ENCODE results near the gene LAMC1.
"Not testable (repeated sequence)": the region's sequence is repeated elsewhere in the genome, so short reads cannot be mapped to it uniquely, and the experiment has no call there.

Gene LAMC1

DNA sequence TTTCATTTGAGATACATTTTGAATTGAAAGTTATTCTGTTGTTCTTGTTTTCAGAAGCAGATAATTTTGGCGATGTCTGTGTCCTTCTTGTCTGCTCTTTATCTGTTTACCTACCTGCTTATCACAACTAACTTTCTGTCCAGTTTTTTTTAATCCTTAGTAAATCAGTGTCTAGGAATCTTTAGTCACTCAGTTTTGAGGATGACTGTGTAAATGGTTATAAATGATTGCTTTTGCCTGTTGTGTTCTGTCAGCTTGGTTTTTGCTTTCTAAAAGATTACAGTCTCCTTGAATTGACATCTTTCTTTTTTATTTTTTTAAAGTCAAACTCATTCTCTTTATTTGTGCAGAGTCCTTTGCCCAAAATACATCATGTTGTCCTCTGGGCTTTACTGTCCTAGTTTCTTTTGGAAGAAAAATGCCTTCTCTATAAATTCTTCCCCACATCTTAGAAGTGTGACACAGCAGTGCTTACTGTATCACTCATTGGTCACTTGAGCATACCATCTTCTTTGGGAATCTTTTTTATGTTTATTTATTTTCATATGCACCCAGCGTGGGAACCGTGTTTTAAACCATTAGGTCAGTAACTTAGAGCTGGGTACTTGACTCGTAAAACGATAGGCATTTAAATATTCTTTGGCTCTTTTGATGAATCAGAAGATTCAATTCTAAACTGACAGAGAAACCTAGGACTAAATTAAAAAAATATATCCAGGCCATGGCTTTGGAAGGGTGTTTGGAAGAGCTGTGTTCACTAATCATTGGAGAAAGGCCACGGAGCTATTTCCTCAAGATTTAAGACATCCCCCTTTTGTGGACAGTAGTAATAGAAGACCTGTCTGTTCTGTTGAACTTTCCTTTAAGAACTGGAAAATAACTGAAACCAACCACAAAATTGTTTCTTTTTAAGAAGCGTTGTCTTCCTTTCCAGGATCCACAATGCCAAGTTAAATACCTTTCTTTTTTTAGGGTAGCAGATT is 20.9 kb downstream of the LAMC1 start:
- no peak for DNase-seq

DNA sequence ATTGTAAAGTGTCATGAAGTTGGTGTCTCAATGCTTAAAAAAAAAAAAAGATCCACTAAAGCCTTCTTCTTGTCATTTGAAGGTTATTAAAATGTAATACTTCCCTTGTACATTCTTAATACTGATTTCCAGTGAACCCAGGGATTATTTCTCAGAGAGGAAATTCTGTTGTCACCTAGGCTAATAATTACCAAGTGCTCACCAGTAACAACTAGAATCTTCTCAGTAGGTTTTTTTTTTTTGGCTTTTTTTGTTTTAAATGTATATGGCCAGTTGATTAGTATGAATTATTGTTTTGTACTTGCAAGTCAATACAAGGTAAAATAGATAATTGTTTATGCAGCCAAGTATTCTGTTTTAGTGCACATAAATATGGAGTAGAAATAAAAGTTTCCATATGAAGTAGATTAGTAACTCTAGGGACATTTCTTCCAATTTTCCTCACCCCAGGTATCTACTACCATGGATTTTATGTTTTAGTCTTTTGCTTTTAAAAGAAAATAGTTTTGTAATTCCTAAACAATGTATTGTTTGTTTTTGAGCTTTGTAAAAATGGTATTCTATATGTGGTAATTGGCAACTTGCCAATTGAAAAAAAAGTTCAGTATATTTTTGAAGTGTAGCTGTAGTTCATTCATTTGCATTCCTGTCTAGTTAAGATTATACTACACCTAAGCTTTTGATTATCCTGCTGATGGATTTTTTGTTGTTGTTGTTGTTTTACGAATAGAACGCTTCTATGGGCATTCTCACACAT is 21.9 kb downstream of the LAMC1 start:
- no peak for DNase-seq

DNA sequence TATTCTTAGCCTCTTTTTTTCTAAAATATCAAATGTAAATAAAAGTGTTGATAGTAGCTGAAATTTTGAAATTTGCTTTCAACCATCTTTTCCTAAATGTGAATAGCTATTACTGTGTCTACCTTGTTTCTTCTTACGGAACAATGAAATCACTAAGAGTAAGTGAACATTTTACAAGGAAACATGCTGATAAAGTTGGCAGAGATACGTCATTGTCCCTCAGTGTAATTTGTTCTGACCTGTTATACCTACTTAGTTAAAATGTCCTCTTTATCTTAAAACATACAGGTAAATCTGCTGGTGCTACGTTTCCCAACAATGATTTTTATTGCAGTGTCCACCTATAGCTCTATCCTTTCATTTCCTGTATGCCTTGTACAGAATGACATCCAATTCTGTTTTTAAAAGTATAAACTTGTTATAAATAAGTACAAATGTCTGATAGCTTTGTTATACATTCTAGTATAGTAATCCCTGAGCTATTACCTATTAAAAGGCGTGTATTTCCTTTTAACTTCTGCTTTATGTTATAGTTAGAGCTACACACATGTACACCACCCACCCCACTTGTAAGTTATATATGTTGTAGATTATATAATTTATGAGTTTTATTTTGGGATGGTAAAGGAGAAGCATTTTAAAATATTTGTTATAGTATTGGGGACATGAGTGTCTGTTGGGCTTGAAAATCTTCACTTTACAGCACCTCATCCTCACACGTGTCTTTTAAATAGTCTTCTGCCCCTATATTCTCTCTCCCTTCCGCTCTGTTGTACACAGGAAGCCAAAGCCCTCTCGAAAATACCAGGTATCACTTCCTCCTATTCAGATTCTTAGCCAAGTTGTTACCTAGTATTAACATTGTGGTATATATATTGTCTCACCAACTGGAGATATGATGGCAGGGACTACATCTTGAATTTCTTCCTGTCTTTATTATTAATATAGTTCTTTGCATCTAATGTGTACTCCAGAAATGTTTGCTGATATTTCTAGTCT is 25.2 kb downstream of the LAMC1 start:
- DNase-seq: no peak

DNA sequence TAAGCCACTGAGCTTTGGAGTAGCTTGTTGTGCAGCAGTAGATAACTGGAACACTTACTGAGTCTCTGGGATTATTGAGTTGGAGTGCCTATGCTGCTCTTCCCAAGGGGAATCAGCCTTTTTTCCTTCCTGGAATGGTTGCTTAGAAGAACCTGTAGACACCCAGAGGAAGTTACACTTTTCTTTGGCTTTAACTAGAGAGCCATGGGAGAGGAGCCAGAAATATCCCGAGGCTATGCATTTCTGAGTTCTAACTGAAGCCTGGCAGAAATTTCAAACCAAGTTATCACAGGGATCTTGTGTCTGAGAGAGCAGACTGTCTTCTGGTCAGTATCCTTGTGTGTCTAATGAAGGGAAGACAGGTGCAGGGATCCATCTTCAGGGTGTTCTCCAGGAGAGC is 28.3 kb downstream of the LAMC1 start:
- DNase-seq: no peak

DNA sequence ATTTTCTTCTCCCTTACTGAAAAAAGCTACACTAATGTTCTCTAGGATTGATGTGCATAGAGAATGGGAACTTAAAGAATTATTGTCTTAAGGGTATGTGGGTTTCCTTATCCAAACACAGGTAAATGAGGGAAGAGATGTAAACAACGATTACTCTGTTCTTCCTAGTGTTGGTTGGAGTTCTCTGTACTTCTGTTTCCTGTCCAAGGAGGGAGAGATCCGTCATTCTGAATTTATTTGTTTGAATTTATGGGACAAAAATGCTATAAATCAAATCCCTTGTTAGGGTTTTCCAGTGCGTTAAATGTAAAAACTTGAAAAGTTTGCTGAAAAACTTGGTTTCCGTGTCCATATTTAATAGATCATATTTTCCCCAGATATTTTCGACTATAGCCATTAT is 29.6 kb downstream of the LAMC1 start:
- DNase-seq: no peak

DNA sequence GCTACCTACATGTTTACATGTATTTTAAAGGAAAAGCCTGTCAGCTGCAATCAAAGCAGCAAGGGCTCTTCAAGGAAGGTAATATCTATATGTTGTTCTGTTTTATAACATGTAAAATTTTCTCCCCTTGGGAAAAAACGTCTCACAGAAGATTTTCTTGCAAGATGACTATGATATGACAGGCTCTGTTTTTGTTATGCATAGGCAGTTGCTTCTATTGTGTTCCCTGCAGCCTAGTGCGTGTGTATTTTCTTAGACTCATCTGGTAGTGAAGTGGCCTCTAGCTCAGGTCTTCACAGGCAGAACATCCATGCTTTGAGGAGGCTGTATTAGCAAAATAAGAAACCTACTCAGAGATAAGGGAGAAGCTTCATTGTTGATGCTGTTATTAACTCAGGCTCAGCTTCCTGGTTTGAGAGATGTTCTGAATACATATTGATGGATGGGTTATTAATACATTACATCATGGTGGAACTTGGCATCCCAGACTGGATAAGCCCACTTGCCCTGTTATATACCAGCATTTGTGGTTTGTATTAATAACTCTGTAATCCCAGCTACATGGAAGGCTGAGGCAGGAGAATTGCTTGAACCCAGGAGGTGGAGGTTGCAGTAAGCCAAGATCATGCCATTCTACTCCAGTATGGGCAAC is 35.8 kb downstream of the LAMC1 start:
- no peak for DNase-seq

DNA sequence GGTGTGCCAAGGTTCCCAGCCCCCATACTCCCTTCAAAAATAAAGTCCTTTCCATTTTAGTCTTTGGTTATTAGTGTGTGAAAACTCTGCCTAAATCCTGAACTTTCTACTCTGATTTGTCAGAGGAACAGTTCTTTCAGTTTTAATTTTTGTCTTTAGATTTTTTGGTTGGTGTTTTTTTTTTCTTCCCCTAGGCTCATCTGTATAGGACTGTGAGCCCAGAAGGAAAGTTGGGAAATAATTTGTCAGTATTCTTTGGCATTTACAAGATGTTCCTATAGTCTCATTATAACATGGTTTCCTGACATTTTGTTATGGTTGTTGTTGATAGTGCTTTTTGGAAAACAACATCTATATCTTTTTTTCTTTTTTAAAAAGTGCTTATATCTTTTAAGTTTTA is 38.0 kb downstream of the LAMC1 start:
- DNase-seq: no peak

GRCh38 chr1:183063349-183063748 is 40.1 kb downstream of the LAMC1 start:
- DNase-seq: no peak

GRCh38 chr1:183065168-183065706 is 42.0 kb downstream of the LAMC1 start:
- DNase-seq: no peak

GRCh38 chr1:183066432-183066831 is 43.2 kb downstream of the LAMC1 start:
- not testable (repeated sequence) for DNase-seq

GRCh38 chr1:183069562-183070216 is 46.5 kb downstream of the LAMC1 start:
- DNase-seq: no peak

GRCh38 chr1:183070234-183070922 is 47.2 kb downstream of the LAMC1 start:
- DNase-seq: no peak

DNA sequence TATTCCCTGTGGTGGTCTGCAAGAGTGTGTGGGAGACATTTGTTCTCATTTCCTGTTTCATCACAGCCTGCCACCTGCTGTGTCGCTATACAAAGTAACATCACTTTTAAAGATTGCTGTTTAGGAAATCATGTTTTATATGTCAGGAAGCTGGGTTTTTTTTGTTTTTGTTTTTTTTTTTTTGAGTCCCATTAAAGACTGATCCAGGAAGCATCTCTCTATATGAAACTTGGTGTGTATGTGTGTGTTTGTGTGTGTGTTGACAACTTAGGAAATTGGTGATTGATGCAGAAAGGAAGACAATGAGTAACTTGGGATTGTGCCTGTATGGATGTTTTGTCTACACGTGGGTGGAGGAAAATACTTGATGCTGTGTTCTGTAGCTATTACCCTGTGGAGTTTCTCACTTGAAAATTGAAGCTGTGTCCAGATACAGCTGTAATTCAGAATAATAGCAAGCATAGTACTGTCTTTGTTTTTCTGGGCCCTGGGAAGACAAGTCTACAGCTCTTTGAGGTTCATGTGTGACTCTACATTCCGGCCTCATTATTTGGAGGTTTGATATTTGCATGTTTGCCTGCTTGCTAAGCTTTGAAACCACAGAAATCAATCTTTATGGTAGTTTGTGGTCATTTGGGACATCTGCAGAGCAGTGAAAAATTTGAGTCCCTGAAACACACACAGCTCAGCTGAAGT is 47.9 kb downstream of the LAMC1 start:
- no peak for DNase-seq

- DNase-seq: not testable (repeated sequence)
These were observed 49.4 kb downstream of the LAMC1 start for GRCh38 chr1:183072595-183072994.

- DNase-seq: no peak
These were observed 50.1 kb downstream of the LAMC1 start for GRCh38 chr1:183073320-183073719.

DNA sequence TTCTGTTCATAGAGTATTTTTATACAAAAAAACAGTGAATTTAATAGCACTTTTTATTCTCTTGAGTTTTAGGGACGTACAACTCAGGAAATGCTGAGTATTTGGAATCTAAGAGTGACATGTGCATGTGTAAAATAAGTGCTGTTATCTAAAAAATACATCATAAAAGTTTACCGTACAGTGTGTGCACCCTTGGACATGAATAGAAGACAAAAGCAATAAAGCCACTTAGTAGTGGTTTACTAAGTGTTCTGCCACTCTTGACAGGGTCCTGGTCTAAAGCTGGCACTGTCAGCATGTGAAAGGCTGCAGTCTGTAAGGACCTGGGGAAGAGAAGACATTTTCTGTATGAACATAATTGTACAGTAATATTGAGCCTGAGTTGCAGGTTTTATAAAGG is 51.0 kb downstream of the LAMC1 start:
- DNase-seq: no peak

- no peak for DNase-seq
These were observed 52.6 kb downstream of the LAMC1 start for GRCh38 chr1:183075861-183076260.

DNA sequence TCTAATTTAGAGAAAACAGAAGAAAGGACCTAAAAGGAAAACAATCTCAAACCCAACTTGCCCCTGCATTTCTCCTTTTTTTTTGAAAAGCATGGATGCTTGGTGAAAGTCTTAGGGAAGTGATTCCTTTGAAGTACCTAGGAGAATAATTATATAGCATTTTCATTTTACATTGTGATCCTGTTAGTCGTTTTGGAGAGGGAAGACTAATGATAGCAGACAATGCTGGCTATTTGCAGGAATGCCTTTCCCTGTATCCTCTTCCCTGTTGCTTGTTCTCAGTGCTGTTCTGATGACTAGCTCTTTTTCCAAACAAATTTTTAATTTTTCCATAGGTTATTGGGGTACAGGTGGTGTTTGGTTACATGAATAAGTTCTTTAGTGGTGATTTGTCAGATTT is 53.9 kb downstream of the LAMC1 start:
- DNase-seq: no peak

GRCh38 chr1:183079712-183080388 is 56.6 kb downstream of the LAMC1 start:
- no peak for DNase-seq
